Measurements from ENCODE around the gene PKD1.

Gene PKD1

GRCh38 chr16:2056077-2056476 lies 79.6 kb downstream of the PKD1 start:
- no peak for DNase-seq (ENCODE audit: low read depth in 1 of 2, low spot score in 1 of 2)

GRCh38 chr16:2054543-2055245 lies 81.0 kb downstream of the PKD1 start:
- DNase-seq (ENCODE audit: low read depth in 1 of 2, low spot score in 1 of 2): no peak

GRCh38 chr16:2053897-2054296 lies 81.8 kb downstream of the PKD1 start:
- DNase-seq (ENCODE audit: low read depth in 1 of 2, low spot score in 1 of 2): no peak

GRCh38 chr16:2053211-2053610 lies 82.5 kb downstream of the PKD1 start:
- no peak for DNase-seq (ENCODE audit: low read depth in 1 of 2, low spot score in 1 of 2)

GRCh38 chr16:2048116-2048543 lies 87.6 kb downstream of the PKD1 start:
- DNase-seq (ENCODE audit: low read depth in 1 of 2, low spot score in 1 of 2): no peak

- DNase-seq (ENCODE audit: low read depth in 1 of 2, low spot score in 1 of 2): peak; percentile 81 to 91
Measured at GRCh38 chr16:2047330-2048115, 88.2 kb downstream of the PKD1 start, which contains the start of the genes NTHL1 and TSC2. NTHL1 (minus strand) TSS chr16:2047834; CDS start chr16:2047823, 11 bp downstream. TSC2 (plus strand) TSS chr16:2047985; CDS start chr16:2048616, 631 bp downstream.

GRCh38 chr16:2046893-2047329 lies 88.8 kb downstream of the PKD1 start:
- DNase-seq (ENCODE audit: low read depth in 1 of 2, low spot score in 1 of 2): no peak

- no peak for DNase-seq (ENCODE audit: low read depth in 1 of 2, low spot score in 1 of 2)
Measured at GRCh38 chr16:2045965-2046892, 89.5 kb downstream of the PKD1 start.

- DNase-seq (ENCODE audit: low read depth in 1 of 2, low spot score in 1 of 2): no peak
Measured at GRCh38 chr16:2044541-2044940, 91.2 kb downstream of the PKD1 start.

GRCh38 chr16:2043667-2044451 lies 91.8 kb downstream of the PKD1 start:
- no peak for DNase-seq (ENCODE audit: low read depth in 1 of 2, low spot score in 1 of 2)

- DNase-seq (ENCODE audit: low read depth in 1 of 2, low spot score in 1 of 2): no peak
Measured at GRCh38 chr16:2042986-2043666, 92.6 kb downstream of the PKD1 start.

- DNase-seq (ENCODE audit: low read depth in 1 of 2, low spot score in 1 of 2): no peak
Measured at GRCh38 chr16:2042171-2042985, 93.3 kb downstream of the PKD1 start.

GRCh38 chr16:2040787-2041522 lies 94.7 kb downstream of the PKD1 start:
- DNase-seq (ENCODE audit: low read depth in 1 of 2, low spot score in 1 of 2): no peak

- no peak for DNase-seq (ENCODE audit: low read depth in 1 of 2, low spot score in 1 of 2)
Measured at GRCh38 chr16:2040041-2040786, 95.5 kb downstream of the PKD1 start.

- no peak for DNase-seq (ENCODE audit: low read depth in 1 of 2, low spot score in 1 of 2)
Measured at GRCh38 chr16:2039274-2040031, 96.2 kb downstream of the PKD1 start.
